ENCODE data around the gene PTPRN. TPM values are rescaled to one million over a fixed set of nuclear protein-coding genes. Genes with fewer than 3 reads are reported as not detected.

Gene PTPRN
- total RNA-seq, 1 experiment from 2014 or later = 0.30 TPM

DNA sequence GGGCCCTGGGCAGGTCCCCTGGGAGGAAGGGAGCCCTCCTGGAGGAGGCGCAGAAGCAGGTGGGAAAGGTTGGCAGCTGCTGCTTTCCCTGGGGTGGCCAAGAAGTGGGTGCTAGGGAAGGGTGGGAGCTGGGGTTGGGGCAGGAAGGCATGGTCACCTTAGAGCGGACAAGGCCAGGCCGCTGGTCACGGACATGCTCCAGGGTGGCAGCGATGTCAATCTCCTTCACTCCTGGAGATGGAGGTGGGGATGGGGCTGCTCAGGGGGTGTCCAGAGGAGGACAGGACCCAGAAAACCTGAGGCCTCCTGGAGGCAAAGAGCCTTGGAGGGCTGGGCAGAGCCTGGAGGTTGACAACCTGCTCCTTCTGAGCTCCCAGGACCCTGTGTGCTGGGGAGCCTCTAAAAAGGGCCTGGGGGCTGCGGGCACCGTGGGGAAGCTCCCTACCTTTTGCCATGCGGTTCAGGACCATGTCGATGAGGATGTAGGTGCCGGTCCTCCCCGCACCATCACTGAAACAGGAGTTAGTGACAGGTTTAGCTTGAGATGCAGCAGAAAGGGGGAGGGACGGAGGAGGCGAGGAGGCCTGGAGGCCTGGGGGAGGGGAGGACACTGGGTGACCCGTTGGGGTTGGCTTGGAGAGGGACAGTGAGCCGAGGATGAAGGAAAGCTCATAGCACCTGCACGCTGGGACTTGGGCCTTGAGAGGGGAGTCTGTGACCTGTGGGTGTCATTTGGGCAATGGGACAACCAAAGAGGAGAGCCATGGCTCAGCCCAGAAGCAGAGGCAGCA lies 18.6 kb downstream of the PTPRN start:
- peaks cover 7% of the 10 kb centered on the region for H3K4me1 ChIP-seq (ENCODE audit: insufficient read depth, low read length, poor library complexity, severe bottlenecking)
- H3K27ac ChIP-seq (ENCODE audit: low read depth, low read length, poor library complexity, severe bottlenecking) = no peak overlapping the region
- no peaks in the 10 kb centered on the region for H3K27me3 ChIP-seq (replicated peaks; ENCODE audit: insufficient read depth, low read depth, low read length, poor library complexity)
- CTCF ChIA-PET = no interaction called here
- no peak overlapping the region for H3K4me3 ChIP-seq (ENCODE audit: low read depth, low read length, poor library complexity, severe bottlenecking)
- POLR2A ChIA-PET (ENCODE audit: low non-redundant PET) = interaction anchor here (0.6 kb wide), 1 partner anchor 109 kb away, joined by 6 read pairs; no protein-coding TSS in a partner anchor
- no peak for DNase-seq (ENCODE audit: low spot score)
- BruUV-seq (replicated peaks) = no TSS peak
- TF ChIP-seq EZH2 (IDR thresholded peaks at IDR 0.05; ENCODE audit: borderline replicate concordance, low read depth, low read length, poor library complexity, severe bottlenecking) = no peak
- TF ChIP-seq, protein P1, sequence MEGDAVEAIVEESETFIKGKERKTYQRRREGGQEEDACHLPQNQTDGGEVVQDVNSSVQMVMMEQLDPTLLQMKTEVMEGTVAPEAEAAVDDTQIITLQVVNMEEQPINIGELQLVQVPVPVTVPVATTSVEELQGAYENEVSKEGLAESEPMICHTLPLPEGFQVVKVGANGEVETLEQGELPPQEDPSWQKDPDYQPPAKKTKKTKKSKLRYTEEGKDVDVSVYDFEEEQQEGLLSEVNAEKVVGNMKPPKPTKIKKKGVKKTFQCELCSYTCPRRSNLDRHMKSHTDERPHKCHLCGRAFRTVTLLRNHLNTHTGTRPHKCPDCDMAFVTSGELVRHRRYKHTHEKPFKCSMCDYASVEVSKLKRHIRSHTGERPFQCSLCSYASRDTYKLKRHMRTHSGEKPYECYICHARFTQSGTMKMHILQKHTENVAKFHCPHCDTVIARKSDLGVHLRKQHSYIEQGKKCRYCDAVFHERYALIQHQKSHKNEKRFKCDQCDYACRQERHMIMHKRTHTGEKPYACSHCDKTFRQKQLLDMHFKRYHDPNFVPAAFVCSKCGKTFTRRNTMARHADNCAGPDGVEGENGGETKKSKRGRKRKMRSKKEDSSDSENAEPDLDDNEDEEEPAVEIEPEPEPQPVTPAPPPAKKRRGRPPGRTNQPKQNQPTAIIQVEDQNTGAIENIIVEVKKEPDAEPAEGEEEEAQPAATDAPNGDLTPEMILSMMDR (conservative IDR thresholded peaks at IDR 0.05; ENCODE audit: low read depth, low read length) = no peak
- intact Hi-C loops (cut with micrococcal nuclease; ENCODE audit: unreplicated experiment) = loop anchor here (10.0 kb wide), 2 partner anchors 236 to 436 kb away; partner anchors contain the start of gene WNT6
- H3K9me3 ChIP-seq (ENCODE audit: low read depth, low read length, poor library complexity, severe bottlenecking) = no peaks in the 10 kb centered on the region
- H3K36me3 ChIP-seq (ENCODE audit: insufficient read depth, low read length, poor library complexity, severe bottlenecking) = no peaks in the 10 kb centered on the region

DNA sequence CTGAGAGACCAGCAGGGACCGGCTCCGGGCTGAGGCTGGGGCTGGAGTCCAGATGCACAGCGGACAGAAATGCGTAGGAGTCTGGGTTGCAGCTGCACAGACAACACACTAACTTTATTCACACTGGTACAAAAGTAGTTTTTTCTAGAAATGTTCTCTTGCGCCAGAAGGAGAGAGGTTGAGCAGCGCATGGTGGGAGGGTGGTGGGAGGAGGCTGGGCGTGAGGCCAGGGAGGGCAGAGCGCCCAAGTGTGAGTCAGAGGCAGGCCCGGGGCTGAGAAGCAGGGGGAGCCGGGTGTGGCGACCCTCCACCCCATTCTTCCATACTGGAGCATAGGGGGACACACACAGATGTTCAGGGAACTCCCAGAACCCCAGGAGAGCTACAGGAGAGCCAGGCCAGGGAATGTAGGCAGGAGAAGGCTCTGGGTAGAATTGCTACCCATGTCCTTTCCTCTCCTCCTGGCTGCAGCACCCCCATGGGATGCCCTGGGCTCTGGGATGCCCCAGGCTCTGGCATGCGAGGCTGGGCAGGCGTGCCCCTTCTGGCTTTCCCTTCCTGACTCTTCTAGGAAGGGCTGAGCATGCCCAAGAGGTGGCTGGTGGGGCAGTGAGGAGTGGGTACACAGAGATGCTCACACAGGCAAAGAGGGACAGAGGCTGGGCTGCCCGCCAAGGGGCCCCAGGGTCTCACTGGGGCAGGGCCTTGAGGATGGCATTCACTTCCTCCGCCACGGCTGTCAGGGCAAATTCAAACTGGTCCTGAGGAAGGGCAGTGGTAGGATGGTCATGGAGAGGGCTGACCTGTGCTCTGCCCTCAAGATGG lies 19.5 kb downstream of the PTPRN start:
- Histone ChIP-seq H3K27ac (ENCODE audit: low read depth, low read length, poor library complexity, severe bottlenecking) (no peak overlapping the region), H3K27me3 (replicated peaks; ENCODE audit: insufficient read depth, low read depth, low read length, poor library complexity) (no peaks in the 10 kb centered on the region), H3K36me3 (ENCODE audit: insufficient read depth, low read length, poor library complexity, severe bottlenecking) (peaks cover 2% of the 10 kb centered on the region), H3K4me3 (ENCODE audit: low read depth, low read length, poor library complexity, severe bottlenecking) (no peak overlapping the region), H3K4me1 (ENCODE audit: insufficient read depth, low read length, poor library complexity, severe bottlenecking) (peaks cover 7% of the 10 kb centered on the region), H3K9me3 (ENCODE audit: low read depth, low read length, poor library complexity, severe bottlenecking) (no peaks in the 10 kb centered on the region)
- ChIA-PET CTCF (no interaction called here), POLR2A (ENCODE audit: low non-redundant PET) (no interaction called here)
- TF ChIP-seq, protein P1 (conservative IDR thresholded peaks at IDR 0.05; ENCODE audit: low read depth, low read length) = no peak
- no peak for TF ChIP-seq EZH2 (IDR thresholded peaks at IDR 0.05; ENCODE audit: borderline replicate concordance, low read depth, low read length, poor library complexity, severe bottlenecking)
- DNase-seq (ENCODE audit: low spot score) = peak; percentile 56
- no TSS peak for BruUV-seq (replicated peaks)
- intact Hi-C loops (cut with micrococcal nuclease; ENCODE audit: unreplicated experiment) = loop anchor here (10.0 kb wide), 2 partner anchors 235 to 435 kb away; partner anchors contain the start of gene WNT6

DNA sequence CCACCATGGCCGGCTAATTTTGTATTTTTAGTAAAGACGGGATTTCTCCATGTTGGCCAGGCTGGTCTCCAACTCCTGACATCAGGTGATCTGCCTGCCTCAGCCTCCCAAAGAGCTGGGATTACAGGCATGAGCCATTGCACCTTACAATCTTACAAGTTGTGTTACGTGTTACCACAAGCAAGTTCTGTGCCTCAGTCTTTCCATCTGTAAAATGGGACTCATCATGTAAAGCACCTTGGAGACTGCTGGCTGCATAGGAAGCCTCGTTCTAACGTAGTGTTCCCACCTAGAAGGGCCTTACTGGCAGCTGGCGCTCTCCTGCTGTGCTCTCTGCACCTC lies 20.0 kb downstream of the PTPRN start:
- peaks cover 7% of the 10 kb centered on the region for H3K4me1 ChIP-seq (ENCODE audit: insufficient read depth, low read length, poor library complexity, severe bottlenecking)
- H3K27me3 ChIP-seq (replicated peaks; ENCODE audit: insufficient read depth, low read depth, low read length, poor library complexity) = no peaks in the 10 kb centered on the region
- CTCF ChIA-PET = no interaction called here
- H3K36me3 ChIP-seq (ENCODE audit: insufficient read depth, low read length, poor library complexity, severe bottlenecking) = peaks cover 2% of the 10 kb centered on the region
- POLR2A ChIA-PET (ENCODE audit: low non-redundant PET) = no interaction called here
- no peak for DNase-seq (ENCODE audit: low spot score)
- intact Hi-C loops (cut with micrococcal nuclease; ENCODE audit: unreplicated experiment) = no loop called here
- no peaks in the 10 kb centered on the region for H3K9me3 ChIP-seq (ENCODE audit: low read depth, low read length, poor library complexity, severe bottlenecking)
- BruUV-seq (replicated peaks) = no TSS peak
- no peak overlapping the region for H3K27ac ChIP-seq (ENCODE audit: low read depth, low read length, poor library complexity, severe bottlenecking)
- no peak for TF ChIP-seq EZH2 (IDR thresholded peaks at IDR 0.05; ENCODE audit: borderline replicate concordance, low read depth, low read length, poor library complexity, severe bottlenecking)
- no peak overlapping the region for H3K4me3 ChIP-seq (ENCODE audit: low read depth, low read length, poor library complexity, severe bottlenecking)
